ENCODE measurements around the gene TSGA10IP. TPM values are rescaled to one million over a fixed set of nuclear protein-coding genes. Genes with fewer than 3 reads are reported as not detected.

Gene TSGA10IP
- total RNA-seq, 1 donor from 2014 or later: not detected

DNA sequence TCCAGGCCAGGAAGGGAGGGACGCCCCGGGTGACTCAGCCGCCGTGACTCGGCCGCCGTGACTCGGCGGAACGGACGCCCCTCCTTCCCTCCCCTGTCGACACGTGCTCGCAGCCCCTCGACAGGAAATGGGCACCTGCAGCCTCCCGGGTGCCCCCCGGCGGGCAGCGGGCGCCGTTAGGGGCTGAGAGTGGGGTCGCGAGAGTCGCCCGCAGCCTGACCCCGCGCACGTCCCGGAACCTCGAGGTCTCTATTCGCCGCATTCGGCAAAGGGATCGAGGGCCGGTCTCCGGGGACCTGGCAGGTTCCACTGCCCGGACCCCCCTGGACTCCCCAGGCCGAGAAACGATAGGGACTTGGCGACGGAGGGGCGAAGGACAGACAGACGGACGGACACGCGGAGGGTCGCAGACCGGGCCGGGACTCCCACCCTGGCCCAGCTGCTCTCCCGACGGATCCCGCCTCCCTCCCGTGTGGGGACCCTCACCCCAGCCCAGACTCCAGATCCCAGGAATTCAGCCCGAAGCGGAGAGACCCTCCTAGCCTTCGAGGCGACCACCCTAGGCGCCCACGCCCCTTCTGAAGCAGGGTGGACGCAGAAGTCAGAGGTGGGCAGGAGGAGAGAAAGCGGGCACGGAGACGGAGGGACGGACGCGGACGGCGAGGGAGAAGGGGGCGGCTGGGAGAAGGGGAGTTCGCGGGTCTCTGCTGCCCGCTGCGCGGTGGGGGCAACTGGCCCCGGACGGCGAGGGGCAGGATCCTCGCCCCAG, 45.7 kb upstream of the TSGA10IP start:
- H3K4me2 ChIP-seq (ENCODE audit: low read length): peak overlapping the region; percentile 89
- Mint-ChIP-seq H3K9me3 (ENCODE audit: unreplicated experiment) (no peaks in the 10 kb centered on the region), H3K4me1 (ENCODE audit: low read depth, unreplicated experiment) (peaks cover 37% of the 10 kb centered on the region), H3K27me3 (ENCODE audit: low read depth, unreplicated experiment) (no peaks in the 10 kb centered on the region), H3K36me3 (ENCODE audit: low read depth, unreplicated experiment) (peaks cover 6% of the 10 kb centered on the region), H3K27ac (ENCODE audit: unreplicated experiment) (peak overlapping the region; percentile 89), H3K4me3 (ENCODE audit: unreplicated experiment) (peak overlapping the region; percentile 86)
- H3K9ac ChIP-seq (ENCODE audit: low read length): peak overlapping the region; percentile 99
- TF ChIP-seq, protein P1, sequence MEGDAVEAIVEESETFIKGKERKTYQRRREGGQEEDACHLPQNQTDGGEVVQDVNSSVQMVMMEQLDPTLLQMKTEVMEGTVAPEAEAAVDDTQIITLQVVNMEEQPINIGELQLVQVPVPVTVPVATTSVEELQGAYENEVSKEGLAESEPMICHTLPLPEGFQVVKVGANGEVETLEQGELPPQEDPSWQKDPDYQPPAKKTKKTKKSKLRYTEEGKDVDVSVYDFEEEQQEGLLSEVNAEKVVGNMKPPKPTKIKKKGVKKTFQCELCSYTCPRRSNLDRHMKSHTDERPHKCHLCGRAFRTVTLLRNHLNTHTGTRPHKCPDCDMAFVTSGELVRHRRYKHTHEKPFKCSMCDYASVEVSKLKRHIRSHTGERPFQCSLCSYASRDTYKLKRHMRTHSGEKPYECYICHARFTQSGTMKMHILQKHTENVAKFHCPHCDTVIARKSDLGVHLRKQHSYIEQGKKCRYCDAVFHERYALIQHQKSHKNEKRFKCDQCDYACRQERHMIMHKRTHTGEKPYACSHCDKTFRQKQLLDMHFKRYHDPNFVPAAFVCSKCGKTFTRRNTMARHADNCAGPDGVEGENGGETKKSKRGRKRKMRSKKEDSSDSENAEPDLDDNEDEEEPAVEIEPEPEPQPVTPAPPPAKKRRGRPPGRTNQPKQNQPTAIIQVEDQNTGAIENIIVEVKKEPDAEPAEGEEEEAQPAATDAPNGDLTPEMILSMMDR (IDR thresholded peaks at IDR 0.05; ENCODE audit: insufficient read depth, low read depth, low read length): no peak
- TF ChIP-seq EZH2 (IDR thresholded peaks at IDR 0.05; ENCODE audit: insufficient read depth, low read length): no peak
- no peaks in the 10 kb centered on the region for H3K9me3 ChIP-seq (ENCODE audit: insufficient read depth, low read depth, low read length)
- DNase-seq (ENCODE audit: low read depth) (peak; percentile 44), FAIRE-seq (no peak)
- H2AFZ ChIP-seq (ENCODE audit: low read depth, low read length): peak overlapping the region; percentile 34
- peaks cover 47% of the 10 kb centered on the region for H4K20me1 ChIP-seq (ENCODE audit: insufficient read depth, low read length)
- peaks cover 17% of the 10 kb centered on the region for H3K36me3 ChIP-seq (ENCODE audit: insufficient read depth, low read length)
- H3K4me1 ChIP-seq (ENCODE audit: insufficient read depth, low read length): peaks cover 52% of the 10 kb centered on the region
- peak overlapping the region; percentile 95 for H3K27ac ChIP-seq (ENCODE audit: low read depth, low read length)
- peak overlapping the region; percentile 94 for H3K4me3 ChIP-seq (ENCODE audit: insufficient read depth, low read depth, low read length)
- no peaks in the 10 kb centered on the region for H3K27me3 ChIP-seq (ENCODE audit: insufficient read depth, low read length)
- peaks cover 64% of the 10 kb centered on the region for H3K79me2 ChIP-seq (ENCODE audit: insufficient read depth, low read length)

DNA sequence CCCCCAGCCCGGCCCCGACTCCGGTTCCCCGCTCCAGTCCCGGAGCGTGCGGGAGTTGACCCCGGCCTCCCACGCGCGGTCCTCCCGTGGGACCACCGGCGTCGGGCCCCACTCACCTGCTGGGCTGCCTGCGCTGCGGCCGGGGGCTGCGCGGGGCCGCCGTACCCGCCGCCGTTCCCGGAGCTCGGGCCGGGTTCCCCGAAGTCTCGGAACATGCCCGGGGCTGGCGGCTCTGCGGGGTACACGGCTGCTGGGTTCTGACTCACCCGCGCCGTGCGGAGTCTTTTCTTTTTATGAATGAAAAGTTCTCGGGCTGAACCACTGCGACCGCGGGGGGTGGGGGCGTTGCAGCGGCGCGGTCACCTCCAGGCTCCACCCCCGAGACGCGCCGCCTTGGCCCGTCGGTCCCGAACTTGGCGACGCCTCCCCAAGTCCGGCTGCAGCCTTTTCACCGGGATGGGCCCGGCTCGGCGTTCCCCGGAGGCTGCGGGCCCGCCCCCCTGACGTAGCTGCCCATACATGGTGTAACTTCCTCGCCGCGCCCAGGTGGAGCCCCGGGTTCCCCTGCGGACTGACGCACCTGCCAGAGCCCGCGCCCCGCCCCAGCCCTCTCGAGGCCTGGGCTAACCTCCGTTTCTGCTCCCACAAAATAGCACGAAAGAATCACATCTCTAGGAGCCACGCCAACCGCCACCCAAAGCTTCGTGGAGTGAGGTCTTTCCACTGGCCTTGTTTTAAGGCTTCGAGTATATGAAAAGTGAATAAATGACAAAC, 45.0 kb upstream of the TSGA10IP start, which contains the start of gene FOSL1:
Gene FOSL1, minus strand, starts transcription at position 264 of the 774 bp plus-strand sequence. Its CDS starts 49 bp downstream, at position 215.
- peak within 1 kb of the TSS; percentile 89 for H3K27ac Mint-ChIP-seq (ENCODE audit: unreplicated experiment)
- Histone ChIP-seq H3K9ac (ENCODE audit: low read length) (peak within 1 kb of the TSS; percentile 99), H2AFZ (ENCODE audit: low read depth, low read length) (peak within 1 kb of the TSS; percentile 34), H3K4me3 (ENCODE audit: insufficient read depth, low read depth, low read length) (peak within 1 kb of the TSS; percentile 94), H3K9me3 (ENCODE audit: insufficient read depth, low read depth, low read length) (no peaks in the 10 kb centered on the region), H4K20me1 (ENCODE audit: insufficient read depth, low read length) (peaks cover 42% of the 10 kb centered on the region), H3K79me2 (ENCODE audit: insufficient read depth, low read length) (peaks cover 57% of the 10 kb centered on the region), H3K4me1 (ENCODE audit: insufficient read depth, low read length) (peaks cover 52% of the 10 kb centered on the region), H3K27ac (ENCODE audit: low read depth, low read length) (peak within 1 kb of the TSS; percentile 95), H3K27me3 (ENCODE audit: insufficient read depth, low read length) (no peaks in the 10 kb centered on the region), H3K36me3 (ENCODE audit: insufficient read depth, low read length) (peaks cover 17% of the 10 kb centered on the region), H3K4me2 (ENCODE audit: low read length) (peak within 1 kb of the TSS; percentile 89)
- TF ChIP-seq EZH2 (IDR thresholded peaks at IDR 0.05; ENCODE audit: insufficient read depth, low read length): no peak
- TF ChIP-seq, protein P1 (IDR thresholded peaks at IDR 0.05; ENCODE audit: insufficient read depth, low read depth, low read length): no peak
- peak within 1 kb of the TSS; percentile 86 for H3K4me3 Mint-ChIP-seq (ENCODE audit: unreplicated experiment)
- H3K9me3 Mint-ChIP-seq (ENCODE audit: unreplicated experiment): no peaks in the 10 kb centered on the region
- FAIRE-seq (no peak), DNase-seq (ENCODE audit: low read depth) (peak; percentile 92)
- H3K36me3 Mint-ChIP-seq (ENCODE audit: low read depth, unreplicated experiment): peaks cover 4% of the 10 kb centered on the region
- no peaks in the 10 kb centered on the region for H3K27me3 Mint-ChIP-seq (ENCODE audit: low read depth, unreplicated experiment)
- peaks cover 34% of the 10 kb centered on the region for H3K4me1 Mint-ChIP-seq (ENCODE audit: low read depth, unreplicated experiment)

All from astrocyte (in vitro differentiated cells and primary cell).